Caco-2 (cell line): ENCODE results near the gene FRK. TPM values are rescaled to one million over a fixed set of nuclear protein-coding genes. Genes with fewer than 3 reads are reported as not detected.
"Not testable (repeated sequence)": the region's sequence is repeated elsewhere in the genome, so short reads cannot be mapped to it uniquely, and the experiment has no call there.

Experiments
- BruUV-seq: library from RNA; stranded (reverse); fragments of 400-500 nt; replicated peaks from 2 replicates; lab custom pipeline; 2021; lab: Mats Ljungman, UMichigan
- CTCF ChIA-PET: fragments of 300-600 bp; sonication (Branson Sonifier 250); formaldehyde crosslinking; loops from one replicate; lab custom pipeline; 2022; ENCODE audit warnings: antibody characterized with exemption; lab: Charles Lee
- POLR2A ChIA-PET: fragments of 300-600 bp; sonication (Branson Sonifier 250); formaldehyde crosslinking; loops from one replicate; lab custom pipeline; 2022; ENCODE audit warnings: antibody characterized with exemption; lab: Charles Lee
- DNase-seq, 2 experiments: peaks; one replicate each; pipeline versions ENCODE4 v3.0.0 to v3.0.0-alpha.2; 2020 to 2022
- H3K27me3 ChIP-seq: replicated peaks from 2 replicates; pipeline ENCODE4 v1.6.0; 2011; ENCODE audit warnings: low read length; ENCODE audit not compliant: control insufficient read depth, insufficient read depth
- H3K36me3 ChIP-seq: 2 replicates; pipeline ENCODE4 v1.5.1; 2011; ENCODE audit warnings: low read length; ENCODE audit not compliant: control insufficient read depth, insufficient read depth
- H3K4me1 ChIP-seq: fragments of 250-450 bp; sonication (Bioruptor Pico); 2 replicates; pipeline ENCODE4 v1.5.1; 2020; ENCODE audit warnings: mild to moderate bottlenecking
- H3K4me3 ChIP-seq: 2 replicates; pipeline ENCODE4 v1.5.1; 2011; ENCODE audit warnings: low read depth, mild to moderate bottlenecking, control low read depth, low read length
- H3K9me3 ChIP-seq: fragments of 250-450 bp; sonication (Bioruptor Pico); 2 replicates; pipeline ENCODE4 v1.5.1; 2020; ENCODE audit warnings: mild to moderate bottlenecking, moderate library complexity
- H3K27ac Mint-ChIP-seq: one replicate; pipeline ENCODE4 v1.8.0; 2022; ENCODE audit warnings: mixed read lengths; ENCODE audit not compliant: unreplicated experiment
- H3K27me3 Mint-ChIP-seq: one replicate; pipeline ENCODE4 v1.8.0; 2022; ENCODE audit warnings: mixed read lengths; ENCODE audit not compliant: insufficient read depth, unreplicated experiment
- H3K36me3 Mint-ChIP-seq: one replicate; pipeline ENCODE4 v1.8.0; 2022; ENCODE audit warnings: mild to moderate bottlenecking, mixed read lengths; ENCODE audit not compliant: insufficient read depth, unreplicated experiment
- H3K4me1 Mint-ChIP-seq: one replicate; pipeline ENCODE4 v1.8.0; 2022; ENCODE audit warnings: low read depth, mixed read lengths; ENCODE audit not compliant: unreplicated experiment
- H3K4me3 Mint-ChIP-seq: one replicate; pipeline ENCODE4 v1.8.0; 2022; ENCODE audit warnings: mild to moderate bottlenecking, moderate library complexity, mixed read lengths; ENCODE audit not compliant: unreplicated experiment
- H3K9me3 Mint-ChIP-seq: one replicate; pipeline ENCODE4 v1.8.0; 2022; ENCODE audit warnings: mixed read lengths; ENCODE audit not compliant: unreplicated experiment
- intact Hi-C: fragments of 100-400 bp; cut with micrococcal nuclease; formaldehyde crosslinking; loops from one replicate; pipeline ENCODE4 v1.10.0; 2022; ENCODE audit not compliant: unreplicated experiment
- total RNA-seq: library from RNA; stranded (reverse); gene quantifications from 2 replicates; pipeline ENCODE4 v1.2.3, GENCODE V29; 2022
- TF ChIP-seq, protein P1 (sequence below), 2 experiments: fragments of 200-600 bp in 1 of 2; IDR thresholded peaks; 1 replicate in 1 of 2; 2 replicates in 1 of 2; pipeline versions ENCODE4 v1.5.1 to v1.8.0; 2011 to 2022; ENCODE audit warnings: antibody characterized with exemption in 1 of 2, control low read depth in 1 of 2, inconsistent platforms in 1 of 2, low read depth in 1 of 2, low read length in 1 of 2, mild to moderate bottlenecking in 1 of 2, moderate library complexity in 1 of 2; ENCODE audit not compliant: insufficient read depth in 1 of 2, severe bottlenecking in 1 of 2, unreplicated experiment in 1 of 2

FRK gene
- total RNA-seq, 1 experiment from 2014 or later = 7.3 TPM

- ChIA-PET CTCF (interaction anchor here (1.1 kb wide), 1 partner anchor 12 kb away, joined by 3 read pairs; no protein-coding TSS in a partner anchor), POLR2A (no interaction called here)
- BruUV-seq = no TSS peak
- no peaks in the 10 kb centered on the region for H3K4me1 ChIP-seq
- no peaks in the 10 kb centered on the region for H3K36me3 ChIP-seq
- no peaks in the 10 kb centered on the region for H3K27me3 ChIP-seq
- no peak for DNase-seq
- intact Hi-C loops = no loop called here
- H3K9me3 Mint-ChIP-seq = no peaks in the 10 kb centered on the region
- peaks cover 6% of the 10 kb centered on the region for H3K4me1 Mint-ChIP-seq
- H3K27me3 Mint-ChIP-seq = no peaks in the 10 kb centered on the region
- no peak overlapping the region for H3K4me3 Mint-ChIP-seq
- TF ChIP-seq, protein P1, sequence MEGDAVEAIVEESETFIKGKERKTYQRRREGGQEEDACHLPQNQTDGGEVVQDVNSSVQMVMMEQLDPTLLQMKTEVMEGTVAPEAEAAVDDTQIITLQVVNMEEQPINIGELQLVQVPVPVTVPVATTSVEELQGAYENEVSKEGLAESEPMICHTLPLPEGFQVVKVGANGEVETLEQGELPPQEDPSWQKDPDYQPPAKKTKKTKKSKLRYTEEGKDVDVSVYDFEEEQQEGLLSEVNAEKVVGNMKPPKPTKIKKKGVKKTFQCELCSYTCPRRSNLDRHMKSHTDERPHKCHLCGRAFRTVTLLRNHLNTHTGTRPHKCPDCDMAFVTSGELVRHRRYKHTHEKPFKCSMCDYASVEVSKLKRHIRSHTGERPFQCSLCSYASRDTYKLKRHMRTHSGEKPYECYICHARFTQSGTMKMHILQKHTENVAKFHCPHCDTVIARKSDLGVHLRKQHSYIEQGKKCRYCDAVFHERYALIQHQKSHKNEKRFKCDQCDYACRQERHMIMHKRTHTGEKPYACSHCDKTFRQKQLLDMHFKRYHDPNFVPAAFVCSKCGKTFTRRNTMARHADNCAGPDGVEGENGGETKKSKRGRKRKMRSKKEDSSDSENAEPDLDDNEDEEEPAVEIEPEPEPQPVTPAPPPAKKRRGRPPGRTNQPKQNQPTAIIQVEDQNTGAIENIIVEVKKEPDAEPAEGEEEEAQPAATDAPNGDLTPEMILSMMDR (IDR thresholded peaks at IDR 0.05; ENCODE audit: insufficient read depth in 1 of 2, low read depth in 1 of 2, low read length in 1 of 2, severe bottlenecking in 1 of 2, unreplicated experiment in 1 of 2) = no peak
- H3K36me3 Mint-ChIP-seq = no peaks in the 10 kb centered on the region
- H3K4me3 ChIP-seq = no peak overlapping the region
- no peak overlapping the region for H3K27ac Mint-ChIP-seq
- H3K9me3 ChIP-seq = no peaks in the 10 kb centered on the region
Measured at GRCh38 chr6:115969930-115970273, 90.8 kb downstream of the FRK start.

- H3K9me3 ChIP-seq = no peaks in the 10 kb centered on the region
- Mint-ChIP-seq H3K27me3 (no peaks in the 10 kb centered on the region), H3K4me3 (no peak overlapping the region), H3K27ac (no peak overlapping the region), H3K4me1 (peaks cover under 1% of the 10 kb centered on the region), H3K9me3 (no peaks in the 10 kb centered on the region), H3K36me3 (no peaks in the 10 kb centered on the region)
- TF ChIP-seq, protein P1 (IDR thresholded peaks at IDR 0.05; ENCODE audit: insufficient read depth in 1 of 2, low read depth in 1 of 2, low read length in 1 of 2, severe bottlenecking in 1 of 2, unreplicated experiment in 1 of 2) = no peak
- no peak for DNase-seq
- intact Hi-C loops = no loop called here
- no peaks in the 10 kb centered on the region for H3K4me1 ChIP-seq
- no TSS peak for BruUV-seq
- H3K27me3 ChIP-seq = no peaks in the 10 kb centered on the region
- POLR2A ChIA-PET = no interaction called here
- CTCF ChIA-PET = interaction anchor here (1.1 kb wide), 1 partner anchor 13 kb away, joined by 3 read pairs; no protein-coding TSS in a partner anchor
- no peaks in the 10 kb centered on the region for H3K36me3 ChIP-seq
- H3K4me3 ChIP-seq = no peak overlapping the region
Measured at GRCh38 chr6:115969207-115969929, 91.3 kb downstream of the FRK start.

DNA sequence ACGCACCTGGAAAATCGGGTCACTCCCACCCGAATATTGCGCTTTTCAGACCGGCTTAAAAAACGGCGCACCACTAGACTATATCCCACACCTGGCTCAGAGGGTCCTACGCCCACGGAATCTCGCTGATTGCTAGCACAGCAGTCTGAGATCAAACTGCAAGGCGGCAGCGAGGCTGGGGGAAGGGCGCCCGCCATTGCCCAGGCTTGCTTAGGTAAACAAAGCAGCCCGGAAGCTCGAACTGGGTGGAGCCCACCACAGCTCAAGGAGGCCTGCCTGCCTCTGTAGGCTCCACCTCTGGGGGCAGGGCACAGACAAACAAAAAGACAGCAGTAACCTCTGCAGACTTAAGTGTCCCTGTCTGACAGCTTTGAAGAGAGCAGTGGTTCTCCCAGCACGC, 100.4 kb downstream of the FRK start:
- H3K4me1 ChIP-seq, DNase-seq, intact Hi-C loops, BruUV-seq, H3K4me3 Mint-ChIP-seq, H3K4me3 ChIP-seq, CTCF ChIA-PET, H3K36me3 Mint-ChIP-seq, H3K27me3 ChIP-seq, H3K4me1 Mint-ChIP-seq, H3K36me3 ChIP-seq, H3K27ac Mint-ChIP-seq, POLR2A ChIA-PET, H3K27me3 Mint-ChIP-seq, H3K9me3 ChIP-seq, H3K9me3 Mint-ChIP-seq: not testable (repeated sequence)
